K562 (cell line): ENCODE measurements around the gene SYT6. TPM values are rescaled to one million over a fixed set of nuclear protein-coding genes. Genes with fewer than 3 reads are reported as not detected.

ENCODE experiments used
- DLX4 ChIP-seq: fragments of 250-450 bp; sonication (Bioruptor Pico); IDR thresholded peaks from 2 replicates; pipeline ENCODE4 v1.6.1; 2021; ENCODE audit warnings: mild to moderate bottlenecking
- ETS1 ChIP-seq: conservative IDR thresholded peaks from 2 replicates; pipeline ENCODE4 v1.6.1; 2011; ENCODE audit warnings: low read depth, mild to moderate bottlenecking, low read length; ENCODE audit not compliant: control insufficient read depth
- HES1 ChIP-seq: fragments of 450-650 bp; IDR thresholded peaks from 2 replicates; pipeline ENCODE4 v1.6.1; 2016; ENCODE audit warnings: low read depth, mild to moderate bottlenecking, moderate library complexity
- MCM5 ChIP-seq: fragments of 450-650 bp; IDR thresholded peaks from 2 replicates; pipeline ENCODE4 v1.6.1; 2016; ENCODE audit warnings: low read depth
- MIER1 ChIP-seq: fragments of 450-650 bp; IDR thresholded peaks from 2 replicates; pipeline ENCODE4 v1.6.1; 2016; ENCODE audit warnings: antibody characterized with exemption, mild to moderate bottlenecking, low read depth
- MTA2 ChIP-seq: fragments of 450-650 bp; IDR thresholded peaks from 2 replicates; pipeline ENCODE4 v1.6.1; 2016; ENCODE audit warnings: low read depth
- MTA3 ChIP-seq: fragments of 450-650 bp; formaldehyde crosslinking; IDR thresholded peaks from 2 replicates; pipeline ENCODE4 v1.6.1; 2017; ENCODE audit warnings: mild to moderate bottlenecking, borderline replicate concordance
- RBM14 ChIP-seq: fragments of 200-400 bp; formaldehyde crosslinking; IDR thresholded peaks from 2 replicates; pipeline ENCODE4 v1.6.1; 2018; ENCODE audit warnings: low read depth, mild to moderate bottlenecking, low read length, moderate library complexity, borderline replicate concordance; ENCODE audit not compliant: insufficient read depth
- RCOR1 ChIP-seq, 2 experiments: IDR thresholded peaks; 2 replicates each; pipeline ENCODE4 v1.6.1; 2012; ENCODE audit warnings: low read depth in 2 of 2, low read length in 2 of 2, borderline replicate concordance in 1 of 2, improper control_type of control experiment in 1 of 2
- SMAD4 ChIP-seq: fragments of 250-450 bp; sonication (Bioruptor Pico); conservative IDR thresholded peaks from 2 replicates; pipeline ENCODE4 v1.8.0; 2021; ENCODE audit warnings: inconsistent platforms, mild to moderate bottlenecking, moderate library complexity
- TCF3 ChIP-seq: sonication (generic); formaldehyde crosslinking; IDR thresholded peaks from 2 replicates; pipeline ENCODE4 v1.4.0; 2020; ENCODE audit warnings: mild to moderate bottlenecking, missing genetic modification reagents
- TGIF2 ChIP-seq: sonication (generic); formaldehyde crosslinking; IDR thresholded peaks from 2 replicates; pipeline ENCODE4 v1.8.1; 2022; ENCODE audit warnings: mild to moderate bottlenecking, missing genetic modification reagents, moderate library complexity
- TRIM24 ChIP-seq, 2 experiments: fragments of 450-650 bp; IDR thresholded peaks; 2 replicates each; pipeline ENCODE4 v1.6.1; 2016
- ZNF239 ChIP-seq: fragments of 250-450 bp; sonication (Bioruptor Pico); IDR thresholded peaks from 2 replicates; pipeline ENCODE4 v1.4.0; 2020; ENCODE audit warnings: mild to moderate bottlenecking
- ZNF561 ChIP-seq: fragments of 450-650 bp; formaldehyde crosslinking; conservative IDR thresholded peaks from 2 replicates; pipeline ENCODE4 v1.4.0; 2020; ENCODE audit warnings: mild to moderate bottlenecking, moderate library complexity
- ZNF584 ChIP-seq: fragments of 200-800 bp; sonication (Bioruptor generic); IDR thresholded peaks from 2 replicates; pipeline ENCODE4 v1.6.1; 2016; ENCODE audit warnings: low read depth, mild to moderate bottlenecking, missing genetic modification characterization, missing compliant biosample characterization
- ZSCAN32 ChIP-seq: fragments of 450-650 bp; formaldehyde crosslinking; IDR thresholded peaks from 2 replicates; pipeline ENCODE4 v1.4.0; 2020; ENCODE audit warnings: mild to moderate bottlenecking, moderate library complexity
- polyA plus RNA-seq, 8 experiments: library from polyadenylated mRNA; depleted of rRNA in 4 of 8; stranded (reverse) in 5 of 8; unstranded in 3 of 8; fragments of >200 nt; fragmentation: Nextera tagmentation in 2 of 8; fragmentation: Illumina TruSeq in 1 of 8; extraction: Ambion mirVana in 2 of 8; extraction: Trizol in 1 of 8; gene quantifications; 2 replicates each; pipeline versions ENCODE4 v1.2.1 to v1.2.3, GENCODE V29; 2011 to 2014; ENCODE audit warnings: inconsistent platforms in 1 of 8, missing spikeins in 1 of 8
- total RNA-seq, 7 experiments: library from RNA; depleted of rRNA in 6 of 7; stranded (reverse); fragments of >200 nt in 6 of 7; fragmentation: Illumina TruSeq in 2 of 7; extraction: Trizol in 2 of 7; gene quantifications; 2 replicates each; pipeline versions ENCODE4 v1.2.1 to v1.2.3, GENCODE V29; 2011 to 2021; ENCODE audit warnings: low replicate concordance in 1 of 7
- TF ChIP-seq, protein P1 (sequence below): sonication (generic); formaldehyde crosslinking; IDR thresholded peaks from 2 replicates; pipeline ENCODE4 v1.8.1; 2023; ENCODE audit warnings: mild to moderate bottlenecking, missing genetic modification reagents
- TF ChIP-seq, protein P2 (sequence below): fragments of 250-450 bp; sonication (Bioruptor Pico); IDR thresholded peaks from 2 replicates; pipeline ENCODE4 v1.4.0; 2020; ENCODE audit warnings: mild to moderate bottlenecking, moderate library complexity

The SYT6 gene
- total and polyA plus RNA-seq, 9 of the 15 experiments (the other 6 are each of a cell fraction or from before 2014, with no cell fraction given) = 0.06 TPM; not detected in 8

- TF ChIP-seq, protein P1, sequence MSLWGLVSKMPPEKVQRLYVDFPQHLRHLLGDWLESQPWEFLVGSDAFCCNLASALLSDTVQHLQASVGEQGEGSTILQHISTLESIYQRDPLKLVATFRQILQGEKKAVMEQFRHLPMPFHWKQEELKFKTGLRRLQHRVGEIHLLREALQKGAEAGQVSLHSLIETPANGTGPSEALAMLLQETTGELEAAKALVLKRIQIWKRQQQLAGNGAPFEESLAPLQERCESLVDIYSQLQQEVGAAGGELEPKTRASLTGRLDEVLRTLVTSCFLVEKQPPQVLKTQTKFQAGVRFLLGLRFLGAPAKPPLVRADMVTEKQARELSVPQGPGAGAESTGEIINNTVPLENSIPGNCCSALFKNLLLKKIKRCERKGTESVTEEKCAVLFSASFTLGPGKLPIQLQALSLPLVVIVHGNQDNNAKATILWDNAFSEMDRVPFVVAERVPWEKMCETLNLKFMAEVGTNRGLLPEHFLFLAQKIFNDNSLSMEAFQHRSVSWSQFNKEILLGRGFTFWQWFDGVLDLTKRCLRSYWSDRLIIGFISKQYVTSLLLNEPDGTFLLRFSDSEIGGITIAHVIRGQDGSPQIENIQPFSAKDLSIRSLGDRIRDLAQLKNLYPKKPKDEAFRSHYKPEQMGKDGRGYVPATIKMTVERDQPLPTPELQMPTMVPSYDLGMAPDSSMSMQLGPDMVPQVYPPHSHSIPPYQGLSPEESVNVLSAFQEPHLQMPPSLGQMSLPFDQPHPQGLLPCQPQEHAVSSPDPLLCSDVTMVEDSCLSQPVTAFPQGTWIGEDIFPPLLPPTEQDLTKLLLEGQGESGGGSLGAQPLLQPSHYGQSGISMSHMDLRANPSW (CRISPR knock-in tag) = no peak
- TF ChIP-seq, protein P2, sequence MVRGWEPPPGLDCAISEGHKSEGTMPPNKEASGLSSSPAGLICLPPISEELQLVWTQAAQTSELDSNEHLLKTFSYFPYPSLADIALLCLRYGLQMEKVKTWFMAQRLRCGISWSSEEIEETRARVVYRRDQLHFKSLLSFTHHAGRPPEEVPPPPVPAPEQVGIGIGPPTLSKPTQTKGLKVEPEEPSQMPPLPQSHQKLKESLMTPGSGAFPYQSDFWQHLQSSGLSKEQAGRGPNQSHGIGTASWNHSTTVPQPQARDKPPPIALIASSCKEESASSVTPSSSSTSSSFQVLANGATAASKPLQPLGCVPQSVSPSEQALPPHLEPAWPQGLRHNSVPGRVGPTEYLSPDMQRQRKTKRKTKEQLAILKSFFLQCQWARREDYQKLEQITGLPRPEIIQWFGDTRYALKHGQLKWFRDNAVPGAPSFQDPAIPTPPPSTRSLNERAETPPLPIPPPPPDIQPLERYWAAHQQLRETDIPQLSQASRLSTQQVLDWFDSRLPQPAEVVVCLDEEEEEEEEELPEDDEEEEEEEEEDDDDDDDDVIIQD = no peak
- TF ChIP-seq ZNF584 (CRISPR knock-in tag) (no peak), ETS1 (no peak), TCF3 (peak; percentile 90), RBM14 (no peak), TRIM24 (IDR thresholded peaks at IDR 0.05) (peak; percentile 49 to 78; a peak in 2 of 4 replicates), ZSCAN32 (CRISPR knock-in tag) (no peak), SMAD4 (peak; percentile 57; the same call in 1 of the 2 replicates), DLX4 (CRISPR knock-in tag) (no peak), HES1 (peak; percentile 16; the same call in 1 of the 2 replicates), MCM5 (no peak), ZNF239 (CRISPR knock-in tag) (no peak), MIER1 (0 out of 2 replicates have a peak, but pooled peaks have one; percentile 34), ZNF561 (CRISPR knock-in tag) (no peak), RCOR1 (IDR thresholded peaks at IDR 0.05; ENCODE audit: borderline replicate concordance in 1 of 2, low read depth in 2 of 2, low read length in 2 of 2) (peak in 1 of 2 experiments; percentile 62; a peak in 2 of 4 replicates), MTA2 (peak; percentile 72), MTA3 (0 out of 2 replicates have a peak, but pooled peaks have one; percentile 49), TGIF2 (CRISPR knock-in tag) (no peak)
These were observed 72.9 kb downstream of the SYT6 start (continued) for GRCh38 chr1:114080511-114081436.
